HG02943 (cell line): ENCODE data around the gene BRD3OS.

ENCODE experiments used
- ATAC-seq: cut with Tn5 transposase; IDR thresholded peaks from one replicate; pipeline ENCODE4 v1.9.1; 2021; ENCODE audit warnings: mild to moderate bottlenecking, low read depth, moderate library complexity; ENCODE audit not compliant: unreplicated experiment

Gene BRD3OS

DNA sequence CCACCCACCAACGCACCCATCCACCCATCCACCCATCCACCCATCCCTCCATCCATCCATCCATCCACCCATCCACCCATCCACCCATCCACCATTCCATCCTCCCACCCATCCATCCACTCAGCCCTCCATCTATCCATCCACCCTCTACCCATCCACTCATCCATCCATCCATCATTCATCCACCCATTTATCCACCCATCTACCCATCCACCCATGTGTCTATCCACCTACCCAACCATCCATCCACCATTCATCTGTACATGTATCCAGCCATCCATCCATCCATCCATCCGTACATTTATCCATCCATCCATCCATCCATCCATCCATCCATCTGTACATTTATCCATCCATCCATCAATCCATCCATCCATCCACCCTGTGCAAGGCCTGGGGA is 22.0 kb upstream of the BRD3OS start:
- ATAC-seq, result no peak

DNA sequence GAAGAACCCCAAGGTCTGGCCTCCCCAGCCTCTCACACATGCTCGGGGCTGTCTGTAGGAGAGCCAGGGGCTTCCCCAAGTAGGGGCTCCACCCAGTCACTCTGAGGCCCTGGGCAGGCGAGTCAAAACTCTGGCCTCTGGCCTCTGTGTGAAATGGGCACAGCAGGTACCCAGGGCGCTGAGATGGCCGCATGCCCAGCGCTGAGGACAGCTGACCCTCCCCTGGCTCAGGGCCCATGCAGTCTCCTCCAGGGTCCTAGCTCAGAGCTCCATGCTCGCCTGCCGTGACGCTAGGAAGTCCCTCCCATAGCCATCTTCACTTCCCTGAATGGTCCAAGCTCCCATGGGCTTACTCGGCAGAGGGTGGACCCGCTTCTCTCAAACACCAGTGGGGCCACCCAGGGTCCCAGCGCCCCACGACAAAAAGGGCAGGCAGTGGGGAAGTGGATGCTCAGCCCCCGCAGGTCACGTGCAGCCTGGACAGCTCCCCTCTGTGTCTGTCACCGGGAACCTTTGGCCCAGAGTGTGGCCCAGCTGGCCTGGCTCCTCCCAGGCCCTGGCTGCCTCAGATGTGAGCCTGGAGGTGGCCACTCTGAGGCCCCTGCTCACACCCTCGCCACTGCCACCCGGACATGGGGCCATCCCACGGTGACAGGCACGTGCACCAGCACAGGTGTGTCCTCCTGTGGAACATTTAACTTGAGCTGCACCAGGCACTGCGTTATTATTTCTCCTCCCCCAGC is 21.0 kb upstream of the BRD3OS start:
- no peak for ATAC-seq

DNA sequence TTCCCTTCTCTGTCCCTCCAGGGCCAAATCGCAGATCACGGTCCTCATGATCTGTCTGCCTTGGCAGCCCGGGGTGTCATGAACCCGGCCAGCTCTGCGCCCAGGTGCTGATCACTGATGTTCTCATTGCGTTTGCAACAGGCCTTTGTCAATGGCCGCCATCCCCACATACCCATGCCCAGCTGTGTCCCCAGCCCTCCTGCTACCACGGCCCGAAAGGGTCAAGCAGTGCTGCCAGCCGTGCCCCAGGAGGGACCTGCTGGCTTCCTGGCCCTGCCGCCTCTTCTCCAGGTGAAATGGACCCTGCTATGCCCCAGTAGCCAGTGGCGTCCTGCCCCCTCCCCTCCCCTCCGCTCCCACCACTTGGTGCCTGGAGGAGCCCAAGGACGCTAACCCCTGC is 20.4 kb upstream of the BRD3OS start:
- ATAC-seq, result no peak

DNA sequence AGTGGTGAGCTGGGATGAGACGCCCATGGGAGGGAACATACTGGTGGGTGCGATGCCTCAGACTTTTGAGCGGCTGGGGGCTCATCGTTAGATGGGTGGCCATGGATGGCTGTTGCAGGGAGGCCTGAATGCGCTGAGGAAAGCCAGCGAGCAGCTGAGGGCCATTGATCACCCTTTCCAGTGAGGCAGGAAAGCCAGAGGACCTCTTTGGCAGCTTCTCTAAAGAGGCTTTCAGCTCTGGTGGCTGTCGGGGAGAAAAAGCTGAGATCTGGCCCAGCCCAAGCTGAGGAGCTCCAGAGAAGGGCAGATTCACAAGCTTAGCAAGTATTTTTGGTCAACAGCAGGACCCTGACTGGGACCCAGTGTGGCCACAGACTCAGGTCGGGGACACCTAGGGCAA is 19.9 kb upstream of the BRD3OS start:
- no peak for ATAC-seq

DNA sequence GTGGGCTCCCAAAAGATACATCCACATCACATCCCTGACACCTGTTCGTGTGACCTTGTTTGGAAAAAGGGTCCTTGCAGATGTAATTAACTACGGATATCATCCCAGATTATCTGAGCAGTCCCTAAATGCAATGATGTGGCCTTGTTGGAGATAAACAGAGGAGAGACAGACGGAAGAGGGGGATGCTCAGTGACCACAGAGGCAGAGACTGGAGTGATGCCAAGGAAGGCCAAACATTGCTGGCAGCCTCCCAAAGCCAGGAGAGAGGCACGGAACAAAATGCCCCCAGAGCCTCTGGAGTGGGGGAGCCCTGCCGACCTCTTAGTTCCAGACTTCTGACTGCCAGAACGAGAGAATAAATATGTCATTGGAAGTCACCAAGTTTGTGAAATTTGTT is 18.1 kb upstream of the BRD3OS start:
- ATAC-seq, result no peak

DNA sequence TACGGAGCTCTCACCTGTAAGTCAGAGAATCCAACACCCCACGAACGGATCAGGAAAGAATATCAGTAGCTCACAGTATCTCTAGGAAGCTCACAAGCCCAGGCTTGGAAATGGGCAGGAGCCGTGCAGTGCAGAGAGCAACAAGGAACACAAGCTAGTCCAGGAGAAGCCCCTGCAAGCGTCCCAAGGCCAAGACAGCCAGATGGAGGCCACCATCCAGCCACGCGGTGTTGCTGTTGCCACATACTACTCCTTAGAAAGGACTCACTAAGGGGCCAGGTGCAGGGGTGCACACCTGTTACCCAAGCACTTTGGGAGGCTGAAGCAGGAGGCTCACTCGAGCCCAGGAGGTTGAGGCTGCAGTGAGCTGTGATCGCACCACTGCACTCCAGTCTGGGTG is 17.7 kb upstream of the BRD3OS start:
- ATAC-seq, result no peak

DNA sequence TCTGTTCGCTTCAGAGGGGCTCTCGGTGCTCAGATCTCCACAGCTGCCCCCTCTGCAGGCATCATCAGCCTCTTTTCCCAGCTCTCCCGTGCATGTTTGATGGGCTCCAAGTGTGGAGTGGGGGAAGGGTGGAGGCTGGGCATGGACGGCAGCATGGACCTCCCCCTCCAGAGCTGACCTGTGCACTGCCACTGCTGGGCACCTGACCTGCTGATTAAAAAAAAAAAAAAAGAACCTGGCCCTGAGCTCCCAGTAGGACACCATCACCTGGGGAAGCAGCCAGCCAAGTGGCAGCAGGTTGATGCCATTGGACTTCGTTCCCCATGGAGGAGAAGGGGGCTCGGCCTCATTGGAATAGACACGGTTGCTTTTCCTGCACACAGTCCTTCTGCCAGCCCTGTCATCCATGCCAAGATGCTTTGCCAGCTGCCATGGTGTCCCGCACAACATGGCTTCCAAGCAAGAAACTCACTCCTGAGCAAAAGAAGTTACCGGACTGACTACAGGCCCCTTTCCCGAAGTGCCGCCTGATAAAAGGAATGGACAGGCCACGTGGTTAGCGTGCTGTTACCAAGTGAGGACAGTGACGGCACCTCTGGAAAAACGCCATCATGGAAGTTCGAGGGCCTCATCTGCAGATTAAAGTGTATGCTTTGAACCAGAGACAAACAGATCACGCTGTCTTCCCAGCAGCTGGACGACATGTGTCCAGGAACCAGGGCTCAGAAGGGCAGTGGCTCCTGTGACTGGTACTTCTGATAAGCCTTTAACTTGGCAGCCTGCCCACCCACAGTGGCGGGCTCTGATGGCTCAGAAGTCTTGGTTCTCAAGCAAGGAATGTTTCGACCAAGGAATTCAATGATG is 14.7 kb upstream of the BRD3OS start:
- no peak for ATAC-seq

DNA sequence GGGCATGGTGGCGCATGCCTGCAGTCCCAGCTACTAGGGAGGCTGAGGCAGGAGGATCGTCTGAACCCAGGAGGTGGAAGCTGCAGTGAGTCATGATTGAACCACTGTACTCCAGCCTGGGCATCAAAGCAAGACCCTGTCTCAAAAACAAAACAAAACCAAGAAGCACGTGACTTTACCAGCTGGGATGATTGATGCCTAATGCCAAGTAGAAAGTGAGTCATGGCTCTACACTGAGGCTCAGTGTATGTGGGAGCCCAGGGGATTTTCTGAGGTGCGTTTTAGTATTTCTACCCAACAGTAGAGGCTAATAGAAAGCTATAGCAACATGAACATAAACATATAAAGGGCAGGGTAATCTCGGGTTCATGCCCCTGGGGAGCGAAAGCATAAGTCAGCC is 13.9 kb upstream of the BRD3OS start:
- no peak for ATAC-seq

DNA sequence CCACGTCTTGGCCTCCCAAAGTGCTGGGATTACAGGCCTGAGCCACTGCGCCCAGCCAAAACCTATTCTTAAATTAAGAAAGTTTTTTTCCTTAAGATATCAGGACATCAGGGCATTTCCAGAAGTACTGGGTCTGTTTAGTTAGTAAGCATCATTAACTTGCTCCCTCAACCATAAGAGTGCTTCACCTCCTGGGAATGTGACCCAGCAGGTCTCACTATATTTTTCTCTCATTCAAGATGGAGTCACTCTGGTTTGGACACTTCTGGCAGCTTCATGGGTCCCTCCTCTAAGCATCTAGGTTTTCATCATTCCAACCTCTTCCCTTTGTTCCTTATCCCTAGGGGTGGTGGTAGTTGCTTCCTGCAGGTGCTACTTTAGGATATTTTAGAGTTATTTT is 10.3 kb upstream of the BRD3OS start:
- ATAC-seq, result no peak

DNA sequence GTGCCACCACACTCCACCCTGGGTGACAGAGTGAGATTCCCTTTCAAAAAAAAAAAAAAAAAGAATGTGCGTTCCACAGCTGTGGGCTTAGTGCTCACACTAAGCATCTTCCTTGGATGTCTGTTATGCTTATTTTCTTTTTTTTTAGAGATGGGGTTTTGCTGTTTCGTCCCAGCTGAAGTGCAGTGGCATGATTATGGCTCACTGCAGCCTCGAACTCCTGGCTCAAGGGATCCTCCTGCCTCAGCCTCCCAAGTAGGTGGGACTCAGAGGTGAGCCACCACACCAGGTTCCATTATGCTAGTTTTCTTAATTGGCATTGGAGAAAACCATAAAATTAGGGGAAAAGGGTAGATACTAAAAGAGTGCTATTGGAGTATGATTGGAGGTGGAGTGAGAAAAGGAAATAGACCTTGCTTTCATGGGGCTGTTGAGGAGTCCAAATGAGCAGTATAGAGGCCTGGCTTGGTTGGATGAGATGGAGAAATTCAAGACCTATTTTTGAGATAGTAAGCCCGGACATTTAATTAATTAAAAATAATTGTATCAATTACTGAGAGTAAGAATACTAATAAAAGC is 978 bp upstream of the BRD3OS start:
- ATAC-seq, result no peak

DNA sequence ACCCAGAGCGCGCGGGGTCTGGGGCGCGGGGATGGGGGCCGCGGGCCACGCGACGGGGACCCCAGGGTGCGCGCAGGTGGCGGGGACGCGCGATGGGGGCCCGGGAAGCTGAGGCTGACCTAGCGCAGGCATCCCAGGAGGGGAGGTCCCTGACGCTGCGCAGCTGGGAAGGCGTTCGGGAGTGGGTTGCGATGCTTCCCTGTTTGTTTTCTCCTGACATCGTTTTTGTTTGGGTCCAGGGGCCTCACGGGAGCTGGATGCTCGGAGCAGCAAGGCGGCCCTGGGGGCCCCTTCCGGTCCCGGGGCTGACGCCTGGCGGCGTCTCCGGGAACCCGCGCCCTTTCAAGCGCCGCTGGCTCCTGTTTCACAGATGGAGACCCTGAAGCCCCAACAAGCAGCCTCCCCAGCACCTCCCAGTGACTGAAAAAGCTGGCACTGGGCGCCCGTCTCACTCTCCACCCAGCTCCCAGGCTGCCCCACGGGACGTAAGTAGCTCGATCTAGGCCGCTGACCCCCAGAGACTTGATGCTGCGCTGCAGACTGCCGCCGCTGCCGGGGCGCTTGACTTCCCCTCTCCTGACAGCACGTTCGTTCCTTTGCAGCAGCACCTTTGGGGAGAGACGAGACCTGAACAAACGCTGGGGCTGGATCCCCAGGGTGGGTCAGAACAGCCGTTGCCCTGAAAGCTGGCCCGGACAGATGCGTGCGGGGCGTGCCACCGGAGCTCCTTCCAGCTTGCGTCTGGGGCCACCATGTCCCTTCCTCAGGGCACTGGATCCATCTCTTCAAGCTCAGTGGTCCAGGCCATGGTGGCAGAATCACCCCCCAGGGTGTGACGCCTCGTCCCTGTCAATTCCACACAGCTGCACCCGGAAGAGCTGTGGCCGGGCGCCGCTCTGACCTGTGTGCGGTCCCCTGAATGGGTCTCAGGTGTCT is 593 bp downstream of the BRD3OS start:
- peak; percentile 25 for ATAC-seq

DNA sequence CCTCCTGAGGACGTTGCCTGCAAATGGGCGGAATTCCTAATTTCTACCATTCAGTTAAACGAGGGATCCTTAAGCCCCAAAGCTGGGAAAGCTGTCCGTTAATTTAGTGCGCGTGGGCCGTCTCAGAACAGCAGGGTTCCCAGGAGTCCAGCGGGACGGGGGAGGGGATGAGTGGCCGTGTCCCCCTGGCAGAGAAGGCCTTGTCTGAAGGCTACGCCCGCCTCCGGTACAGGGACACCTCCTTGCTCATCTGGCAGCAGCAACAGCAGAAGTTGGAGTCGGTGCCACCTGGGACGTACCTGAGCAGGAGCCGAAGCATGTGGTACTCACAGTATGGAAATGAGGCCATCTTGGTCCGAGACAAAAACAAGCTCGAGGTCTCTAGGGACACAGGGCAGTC is 1.3 kb downstream of the BRD3OS start:
- ATAC-seq, result no peak

DNA sequence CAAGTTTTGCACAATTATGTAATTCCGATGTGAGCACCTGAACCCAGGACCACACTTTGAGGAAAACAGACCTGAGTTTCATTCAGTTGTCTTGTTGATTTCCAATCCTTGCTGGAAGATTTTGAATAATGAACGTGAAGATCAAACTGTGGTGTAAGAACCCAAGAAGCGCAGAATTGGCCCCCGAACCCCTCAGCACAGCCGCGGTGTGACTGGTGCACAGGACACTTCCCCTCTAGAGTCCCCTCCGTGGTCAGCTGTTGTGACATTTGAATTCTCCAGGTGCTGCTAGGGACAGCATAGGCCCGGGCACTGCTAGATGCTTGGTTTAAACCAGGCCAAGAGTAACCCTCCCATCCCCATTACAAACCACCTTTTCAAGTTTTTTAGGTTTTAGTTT is 1.7 kb downstream of the BRD3OS start:
- ATAC-seq, result no peak

DNA sequence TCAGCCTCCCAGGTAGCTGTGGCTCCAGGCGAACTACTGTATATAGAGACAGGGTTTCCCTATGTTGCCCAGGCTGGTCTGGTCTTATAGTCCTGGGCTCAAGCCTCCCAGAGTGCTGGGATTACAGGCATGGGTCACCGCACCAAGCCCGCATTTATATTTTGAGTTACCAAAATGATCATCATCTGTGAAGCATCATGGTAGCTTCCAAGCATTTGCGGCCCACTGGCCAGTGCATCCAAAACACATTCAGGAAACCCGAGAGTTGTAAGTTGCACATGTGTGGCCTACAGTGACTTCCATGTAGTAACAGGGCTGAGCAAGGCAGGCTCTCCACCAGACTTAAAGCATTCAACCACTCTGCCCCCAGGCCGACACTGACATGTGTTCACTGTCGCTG is 2.3 kb downstream of the BRD3OS start:
- ATAC-seq, result no peak

DNA sequence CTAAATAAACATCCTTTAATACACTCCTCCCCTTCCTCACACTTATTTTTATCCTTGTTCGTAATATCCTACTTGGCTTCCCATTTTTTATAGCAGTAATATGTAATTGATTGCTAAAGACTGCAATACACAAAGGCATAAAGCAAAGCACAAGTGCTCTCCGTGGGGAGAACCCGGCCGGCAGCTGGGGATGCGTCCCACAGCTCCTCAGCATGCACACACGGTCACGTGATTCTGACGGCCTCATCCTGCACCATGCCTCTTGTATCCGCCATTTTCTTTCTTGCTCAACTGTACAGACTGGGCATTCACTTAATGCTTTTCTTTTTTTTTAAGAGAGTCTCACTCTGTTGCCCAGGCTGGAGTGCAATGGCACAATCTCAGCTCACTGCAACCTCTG is 2.8 kb downstream of the BRD3OS start:
- ATAC-seq, result no peak

DNA sequence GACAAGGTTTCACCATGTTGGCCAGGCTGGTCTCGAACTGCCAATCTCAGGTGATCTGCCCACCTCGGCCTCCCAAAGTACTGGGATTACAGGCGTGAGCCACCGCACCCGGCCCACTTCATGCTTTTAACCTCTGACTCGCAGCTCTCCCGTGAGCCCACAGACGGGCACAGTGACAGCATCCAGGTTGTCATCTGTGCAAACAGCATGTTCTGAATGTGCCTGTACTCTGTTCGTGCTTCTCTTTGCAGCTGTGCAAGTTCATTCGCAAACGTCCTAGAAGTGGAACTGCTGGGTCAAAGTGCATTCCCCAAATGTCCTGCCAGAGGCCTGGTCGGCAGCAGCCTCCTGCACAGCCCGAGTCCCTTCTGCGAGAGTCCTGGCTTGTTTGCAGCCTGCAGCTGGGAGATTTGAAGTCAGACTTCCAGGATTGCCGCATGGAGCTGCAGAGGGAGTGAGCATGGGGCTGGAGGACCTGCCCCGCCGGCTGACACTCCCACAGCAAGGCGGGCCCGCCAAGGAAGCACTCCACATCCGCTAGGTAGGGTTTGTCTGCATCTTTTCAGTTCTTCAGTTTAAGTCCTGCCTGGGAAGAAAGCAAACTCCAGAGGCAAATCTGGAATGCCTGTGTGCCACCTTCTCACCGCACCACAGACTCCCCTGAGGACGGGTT is 3.4 kb downstream of the BRD3OS start:
- no peak for ATAC-seq

DNA sequence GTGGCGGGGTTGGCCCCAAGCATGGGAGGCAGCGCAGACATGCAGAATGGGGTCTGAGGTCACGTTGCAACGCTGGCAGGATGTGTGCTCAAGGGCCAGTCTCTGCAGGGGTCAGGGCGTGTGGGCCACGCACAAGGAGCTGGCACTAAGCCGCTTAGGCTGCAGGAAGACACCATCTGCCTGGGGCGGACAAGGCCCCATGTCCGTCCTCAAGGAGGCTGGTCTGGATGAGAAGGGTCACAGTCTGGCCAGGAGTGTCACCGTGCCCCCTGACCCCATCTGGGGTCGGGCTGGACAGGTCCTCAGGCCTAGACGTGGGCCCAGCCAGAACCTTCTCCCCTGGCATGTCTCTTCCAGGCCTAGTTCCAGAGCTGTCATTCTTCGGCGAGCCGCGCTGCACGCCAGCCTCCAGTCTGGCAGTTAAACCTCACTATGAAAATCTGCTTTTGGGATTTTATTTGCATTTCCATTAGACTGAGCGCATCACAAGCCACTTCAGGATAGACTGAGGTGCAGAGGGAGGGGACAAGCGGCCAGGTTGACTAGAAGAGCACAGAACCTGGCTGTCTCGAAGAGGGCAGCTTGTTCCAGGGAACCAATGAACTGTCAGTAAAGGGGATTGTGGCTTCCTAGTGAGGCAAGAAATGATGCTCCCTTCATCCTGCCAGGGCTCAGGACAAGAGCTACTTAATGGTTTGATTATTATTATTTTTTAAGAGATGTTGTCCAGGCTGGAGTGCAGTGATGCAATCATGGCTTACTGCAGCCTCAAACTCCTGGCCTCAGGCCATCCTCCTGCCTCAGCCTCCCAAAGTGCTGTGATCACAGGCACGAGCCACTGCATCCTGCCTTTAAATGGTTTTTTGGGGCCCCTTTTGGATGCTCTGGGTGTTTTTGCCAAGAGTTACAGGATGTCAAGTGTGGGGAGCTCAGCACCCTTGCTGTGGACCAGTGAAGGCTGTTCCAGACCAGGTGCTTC is 4.3 kb downstream of the BRD3OS start:
- no peak for ATAC-seq

DNA sequence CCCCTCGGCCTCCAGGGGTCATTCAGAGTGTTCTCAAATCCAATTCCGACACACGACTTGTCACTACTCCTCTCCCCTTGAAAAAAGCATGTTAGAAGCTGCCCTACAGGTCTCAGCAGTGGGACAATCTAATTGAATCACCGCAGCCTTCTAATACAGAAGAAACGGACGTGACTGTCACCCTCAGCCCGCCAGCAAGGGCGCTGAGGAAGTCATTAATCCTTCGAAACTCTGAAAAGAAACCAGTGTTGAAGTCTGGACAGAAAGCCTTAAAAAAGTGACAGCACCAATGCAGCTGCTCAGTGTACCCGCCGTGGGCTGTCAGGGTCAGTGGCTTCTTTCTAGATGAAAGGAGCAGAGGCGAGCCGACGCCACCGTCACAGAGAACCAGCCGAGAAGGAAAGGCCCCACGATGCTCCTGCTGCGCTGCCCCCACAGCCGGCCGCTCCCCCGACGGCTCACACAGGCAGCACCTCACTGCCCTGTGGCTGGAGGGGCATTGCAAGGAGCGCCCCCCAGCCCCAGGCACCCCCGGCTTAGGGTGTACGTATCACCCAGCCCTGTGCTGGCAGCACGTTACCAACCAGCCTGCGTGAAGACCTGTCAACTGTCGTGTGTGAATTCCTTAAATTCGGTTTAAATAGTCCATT is 5.7 kb downstream of the BRD3OS start:
- no peak for ATAC-seq
